ENCODE data around the gene PTPN6.

PTPN6 gene

GRCh38 chr12:6967651-6968100 lies 16.5 kb downstream of the PTPN6 start:
- no peak for FAIRE-seq
- no peak for DNase-seq (ENCODE audit: low spot score)

GRCh38 chr12:6968426-6968825 lies 17.3 kb downstream of the PTPN6 start:
- DNase-seq (ENCODE audit: low spot score) (no peak), FAIRE-seq (no peak)

GRCh38 chr12:6970096-6970527 lies 19.0 kb downstream of the PTPN6 start:
- DNase-seq (ENCODE audit: low spot score) (no peak), FAIRE-seq (no peak)

- no peak for FAIRE-seq
- DNase-seq (ENCODE audit: low spot score): no peak
Measured at GRCh38 chr12:6974180-6974579, 23.0 kb downstream of the PTPN6 start.

GRCh38 chr12:6975297-6976032 lies 24.3 kb downstream of the PTPN6 start:
- DNase-seq (ENCODE audit: low spot score) (no peak), FAIRE-seq (no peak)

- FAIRE-seq: no peak
- no peak for DNase-seq (ENCODE audit: low spot score)
Measured at GRCh38 chr12:6977653-6978052, 26.5 kb downstream of the PTPN6 start.

GRCh38 chr12:6978188-6978587 lies 27.0 kb downstream of the PTPN6 start:
- DNase-seq (ENCODE audit: low spot score) (no peak), FAIRE-seq (no peak)

- FAIRE-seq: no peak
- no peak for DNase-seq (ENCODE audit: low spot score)
Measured at GRCh38 chr12:6978611-6979011, 27.5 kb downstream of the PTPN6 start.

- FAIRE-seq: no peak
- no peak for DNase-seq (ENCODE audit: low spot score)
Measured at GRCh38 chr12:6979021-6979420, 27.9 kb downstream of the PTPN6 start.

- no peak for DNase-seq (ENCODE audit: low spot score)
- FAIRE-seq: no peak
Measured at GRCh38 chr12:6979453-6979852, 28.3 kb downstream of the PTPN6 start.

GRCh38 chr12:6980075-6980474 lies 28.9 kb downstream of the PTPN6 start:
- DNase-seq (ENCODE audit: low spot score): no peak
- no peak for FAIRE-seq

GRCh38 chr12:6980740-6981139 lies 29.6 kb downstream of the PTPN6 start:
- DNase-seq (ENCODE audit: low spot score): no peak
- FAIRE-seq: no peak

- DNase-seq (ENCODE audit: low spot score): no peak
- no peak for FAIRE-seq
Measured at GRCh38 chr12:6981152-6982052, 30.2 kb downstream of the PTPN6 start.

- no peak for FAIRE-seq
- DNase-seq (ENCODE audit: low spot score): no peak
Measured at GRCh38 chr12:6982532-6982931, 31.4 kb downstream of the PTPN6 start.

- DNase-seq (ENCODE audit: low spot score): no peak
- no peak for FAIRE-seq
Measured at GRCh38 chr12:6987956-6988553, 36.9 kb downstream of the PTPN6 start.

GRCh38 chr12:6996040-6996441 lies 44.9 kb downstream of the PTPN6 start:
- DNase-seq (ENCODE audit: low spot score) (no peak), FAIRE-seq (no peak)

GRCh38 chr12:6998715-6999451 lies 47.7 kb downstream of the PTPN6 start:
- FAIRE-seq: no peak
- DNase-seq (ENCODE audit: low spot score): no peak

GRCh38 chr12:7001921-7002591 lies 50.9 kb downstream of the PTPN6 start:
- FAIRE-seq: no peak

GRCh38 chr12:7004287-7004803 lies 53.2 kb downstream of the PTPN6 start:
- FAIRE-seq: no peak
- DNase-seq (ENCODE audit: low spot score): no peak

More at GRCh38 chr12:7001921-7002591, 50.9 kb downstream of the PTPN6 start:
- DNase-seq (ENCODE audit: low spot score): no peak

GRCh38 chr12:7004840-7005239 lies 53.7 kb downstream of the PTPN6 start:
- FAIRE-seq (no peak), DNase-seq (ENCODE audit: low spot score) (no peak)

GRCh38 chr12:7005311-7005710 lies 54.2 kb downstream of the PTPN6 start:
- no peak for FAIRE-seq
- no peak for DNase-seq (ENCODE audit: low spot score)
